Keratinocyte (primary cell): ENCODE measurements around the gene TIE1.

Experiments
- EZH2 ChIP-seq: IDR thresholded peaks from one replicate; pipeline ENCODE4 v1.6.1; 2012; ENCODE audit warnings: inconsistent platforms, mild to moderate bottlenecking, low read length, moderate library complexity
- TF ChIP-seq, protein P1 (sequence below), 3 experiments: IDR thresholded peaks in 1 of 3; conservative IDR thresholded peaks in 1 of 3; optimal IDR thresholded peaks in 1 of 3; 2 replicates in 2 of 3; 3 replicates in 1 of 3; pipeline versions ENCODE3 to v1.5.1; 2011; ENCODE audit warnings: low read length in 3 of 3, mild to moderate bottlenecking in 3 of 3, moderate library complexity in 2 of 3, control low read depth in 1 of 3, inconsistent platforms in 1 of 3; ENCODE audit not compliant: insufficient read depth in 2 of 3; ENCODE audit errors: extremely low read depth in 1 of 3

DNA sequence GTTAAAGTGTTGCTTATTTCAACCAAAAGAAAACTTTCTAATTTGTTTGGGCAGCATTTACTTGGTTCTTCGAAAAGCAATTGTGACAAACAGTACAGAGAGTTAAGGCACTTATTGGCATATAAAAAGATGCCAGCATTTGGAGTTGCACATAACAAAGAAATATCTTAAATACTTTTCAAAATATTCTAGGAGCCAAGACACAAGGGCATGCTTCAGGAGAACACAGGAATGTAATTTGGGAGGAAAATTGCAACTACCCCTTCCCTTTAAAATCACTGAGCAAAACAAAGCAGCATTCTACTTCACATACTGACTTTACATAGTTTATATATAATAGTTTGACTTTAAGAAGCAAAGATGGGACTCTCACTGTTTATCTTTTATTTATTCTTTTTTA is 4.6 kb upstream of the TIE1 start:
- TF ChIP-seq, protein P1, sequence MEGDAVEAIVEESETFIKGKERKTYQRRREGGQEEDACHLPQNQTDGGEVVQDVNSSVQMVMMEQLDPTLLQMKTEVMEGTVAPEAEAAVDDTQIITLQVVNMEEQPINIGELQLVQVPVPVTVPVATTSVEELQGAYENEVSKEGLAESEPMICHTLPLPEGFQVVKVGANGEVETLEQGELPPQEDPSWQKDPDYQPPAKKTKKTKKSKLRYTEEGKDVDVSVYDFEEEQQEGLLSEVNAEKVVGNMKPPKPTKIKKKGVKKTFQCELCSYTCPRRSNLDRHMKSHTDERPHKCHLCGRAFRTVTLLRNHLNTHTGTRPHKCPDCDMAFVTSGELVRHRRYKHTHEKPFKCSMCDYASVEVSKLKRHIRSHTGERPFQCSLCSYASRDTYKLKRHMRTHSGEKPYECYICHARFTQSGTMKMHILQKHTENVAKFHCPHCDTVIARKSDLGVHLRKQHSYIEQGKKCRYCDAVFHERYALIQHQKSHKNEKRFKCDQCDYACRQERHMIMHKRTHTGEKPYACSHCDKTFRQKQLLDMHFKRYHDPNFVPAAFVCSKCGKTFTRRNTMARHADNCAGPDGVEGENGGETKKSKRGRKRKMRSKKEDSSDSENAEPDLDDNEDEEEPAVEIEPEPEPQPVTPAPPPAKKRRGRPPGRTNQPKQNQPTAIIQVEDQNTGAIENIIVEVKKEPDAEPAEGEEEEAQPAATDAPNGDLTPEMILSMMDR (optimal IDR thresholded peaks at IDR 0.05 in 1 of 3, IDR thresholded peaks at IDR 0.05 in 1 of 3, conservative IDR thresholded peaks at IDR 0.05 in 1 of 3; ENCODE audit: extremely low read depth in 1 of 3, insufficient read depth in 2 of 3, low read length in 3 of 3), result no peak
- TF ChIP-seq EZH2, result no peak
